Measurements from ENCODE around the gene C16orf92.
A peak's percentile ranks its signal among the peaks of the same experiment; 100 is the strongest.

C16orf92 gene

GRCh38 chr16:30063278-30063892, 40.4 kb downstream of the C16orf92 start:
- DNase-seq, result no peak

DNA sequence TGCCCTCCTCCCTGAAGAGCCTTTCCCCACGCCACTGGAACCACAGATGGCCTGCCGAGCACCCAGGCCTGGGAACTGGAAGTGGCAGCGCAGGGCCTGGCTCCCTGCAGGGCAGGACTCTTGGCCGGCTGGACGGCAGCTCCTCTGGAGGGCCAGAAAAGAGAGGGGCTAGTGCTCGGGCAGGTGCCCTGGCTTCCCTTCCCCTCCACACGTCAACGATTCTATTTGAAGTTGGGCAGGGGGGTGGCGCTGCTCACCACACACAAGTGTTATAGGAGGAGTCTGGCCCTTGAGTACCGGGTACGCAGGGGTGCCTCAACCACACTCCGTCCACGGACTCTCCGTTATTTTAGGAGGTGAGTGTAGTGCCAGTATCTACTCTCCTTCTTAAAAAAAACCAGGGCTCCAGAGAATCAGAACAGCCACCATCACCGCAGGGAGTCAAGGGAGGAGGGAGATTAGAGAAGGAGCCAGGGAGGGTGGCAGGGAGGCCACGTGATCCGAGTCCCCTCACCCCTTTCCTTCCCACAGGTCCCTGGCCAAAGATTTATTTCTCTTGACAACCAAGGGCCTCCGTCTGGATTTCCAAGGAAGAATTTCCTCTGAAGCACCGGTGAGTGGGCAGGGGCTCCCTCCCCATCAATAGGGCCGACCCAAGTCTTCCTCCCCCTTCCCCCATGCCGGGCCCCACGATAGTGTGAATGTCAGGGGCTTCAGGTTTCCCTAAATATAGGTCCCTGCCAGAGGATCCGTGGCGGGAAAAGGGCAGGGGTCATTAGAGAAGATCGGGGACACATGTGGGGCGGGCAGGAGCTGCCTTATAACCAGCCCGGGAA, 41.1 kb downstream of the C16orf92 start:
- DNase-seq, result peak; percentile 74

DNA sequence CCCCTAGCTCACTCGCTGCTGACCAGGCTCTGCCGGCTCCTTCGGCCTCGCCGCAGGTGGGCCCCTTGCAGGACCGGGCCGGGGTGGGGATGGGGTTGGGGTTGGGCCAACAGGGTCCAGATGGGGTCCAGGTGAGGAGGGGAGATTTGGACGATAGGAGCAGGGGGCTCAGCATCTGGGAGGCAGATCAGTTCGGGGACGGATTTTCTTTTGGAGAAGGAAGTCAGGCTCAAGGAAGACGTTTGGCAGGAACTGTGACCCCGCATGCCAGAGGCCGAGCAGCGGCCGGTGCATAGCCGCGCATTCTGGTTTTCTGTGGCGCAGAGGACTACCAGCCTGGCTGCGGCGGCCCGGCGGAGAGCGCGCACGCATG, 41.7 kb downstream of the C16orf92 start:
- no peak for DNase-seq

- peak; percentile 99 for DNase-seq
Observed at GRCh38 chr16:30065102-30065942, 42.3 kb downstream of the C16orf92 start, which contains the start of gene ALDOA. Gene ALDOA, plus strand, starts transcription at chr16:30065760. Its CDS starts 1,138 bp downstream, at chr16:30066898.

- DNase-seq, result no peak
Observed at GRCh38 chr16:30065943-30066760, 43.2 kb downstream of the C16orf92 start.

- DNase-seq, result no peak
Observed at GRCh38 chr16:30066761-30067583, 44.0 kb downstream of the C16orf92 start.

GRCh38 chr16:30067584-30067916, 44.6 kb downstream of the C16orf92 start:
- DNase-seq, result no peak

DNA sequence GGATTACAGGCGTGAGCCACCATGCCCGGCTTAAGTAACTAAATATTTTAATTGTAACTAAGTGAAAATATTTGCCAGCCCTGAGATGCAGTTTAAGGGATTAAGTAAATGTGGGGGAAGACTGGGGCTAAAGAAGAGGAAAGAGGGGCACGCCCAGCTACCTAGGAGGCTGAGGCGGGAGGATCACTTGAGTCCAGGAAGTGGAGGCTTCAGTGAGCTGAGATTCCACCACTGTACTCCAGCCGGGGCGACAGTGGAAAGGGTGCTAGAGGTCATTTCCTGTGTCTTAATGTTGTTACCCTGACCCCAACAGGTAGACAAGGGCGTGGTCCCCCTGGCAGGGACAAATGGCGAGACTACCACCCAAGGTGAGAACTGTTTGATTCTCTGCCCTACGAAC, 45.3 kb downstream of the C16orf92 start:
- no peak for DNase-seq

DNA sequence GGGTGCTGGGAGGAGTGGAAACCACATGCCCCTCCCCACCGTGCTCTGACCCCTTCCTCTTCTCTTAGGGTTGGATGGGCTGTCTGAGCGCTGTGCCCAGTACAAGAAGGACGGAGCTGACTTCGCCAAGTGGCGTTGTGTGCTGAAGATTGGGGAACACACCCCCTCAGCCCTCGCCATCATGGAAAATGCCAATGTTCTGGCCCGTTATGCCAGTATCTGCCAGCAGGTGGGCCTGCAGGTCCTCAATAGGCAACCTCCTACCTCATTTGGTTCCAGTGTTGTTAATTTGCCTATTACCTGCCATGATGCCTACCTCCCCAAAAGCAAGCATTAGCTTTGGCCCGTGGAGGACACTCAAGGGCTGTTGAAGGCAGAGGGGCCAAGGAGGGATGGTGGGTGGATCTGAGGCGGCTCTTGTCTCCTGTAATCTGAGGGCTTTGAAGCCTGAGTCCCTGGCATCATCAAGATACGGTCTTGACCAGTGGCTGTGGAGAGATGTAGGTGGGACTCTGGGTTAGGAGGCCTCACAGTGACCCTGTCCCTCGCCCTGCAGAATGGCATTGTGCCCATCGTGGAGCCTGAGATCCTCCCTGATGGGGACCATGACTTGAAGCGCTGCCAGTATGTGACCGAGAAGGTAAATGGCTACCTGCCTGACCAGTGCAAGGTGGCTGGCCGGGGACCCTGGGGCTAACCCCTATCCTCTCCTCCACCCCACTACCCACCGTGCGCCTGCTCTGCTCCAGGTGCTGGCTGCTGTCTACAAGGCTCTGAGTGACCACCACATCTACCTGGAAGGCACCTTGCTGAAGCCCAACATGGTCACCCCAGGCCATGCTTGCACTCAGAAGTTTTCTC, 46.0 kb downstream of the C16orf92 start:
- DNase-seq, result peak; percentile 17

DNA sequence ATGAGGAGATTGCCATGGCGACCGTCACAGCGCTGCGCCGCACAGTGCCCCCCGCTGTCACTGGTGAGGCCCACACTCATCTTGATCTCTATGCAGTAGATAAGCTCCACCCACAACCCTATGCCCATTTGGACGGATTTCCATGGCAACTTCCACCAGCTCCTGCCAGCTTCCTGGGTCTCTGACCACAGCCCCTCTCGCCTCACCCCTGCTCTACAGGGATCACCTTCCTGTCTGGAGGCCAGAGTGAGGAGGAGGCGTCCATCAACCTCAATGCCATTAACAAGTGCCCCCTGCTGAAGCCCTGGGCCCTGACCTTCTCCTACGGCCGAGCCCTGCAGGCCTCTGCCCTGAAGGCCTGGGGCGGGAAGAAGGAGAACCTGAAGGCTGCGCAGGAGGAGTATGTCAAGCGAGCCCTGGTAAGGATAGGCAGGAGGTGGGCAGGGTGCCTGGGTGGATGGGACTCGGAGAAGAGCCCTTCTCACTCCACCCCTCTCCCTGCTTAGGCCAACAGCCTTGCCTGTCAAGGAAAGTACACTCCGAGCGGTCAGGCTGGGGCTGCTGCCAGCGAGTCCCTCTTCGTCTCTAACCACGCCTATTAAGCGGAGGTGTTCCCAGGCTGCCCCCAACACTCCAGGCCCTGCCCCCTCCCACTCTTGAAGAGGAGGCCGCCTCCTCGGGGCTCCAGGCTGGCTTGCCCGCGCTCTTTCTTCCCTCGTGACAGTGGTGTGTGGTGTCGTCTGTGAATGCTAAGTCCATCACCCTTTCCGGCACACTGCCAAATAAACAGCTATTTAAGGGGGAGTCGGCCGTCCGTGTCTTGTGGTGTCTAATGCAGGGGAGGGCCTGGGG, 46.8 kb downstream of the C16orf92 start:
- no peak for DNase-seq

DNA sequence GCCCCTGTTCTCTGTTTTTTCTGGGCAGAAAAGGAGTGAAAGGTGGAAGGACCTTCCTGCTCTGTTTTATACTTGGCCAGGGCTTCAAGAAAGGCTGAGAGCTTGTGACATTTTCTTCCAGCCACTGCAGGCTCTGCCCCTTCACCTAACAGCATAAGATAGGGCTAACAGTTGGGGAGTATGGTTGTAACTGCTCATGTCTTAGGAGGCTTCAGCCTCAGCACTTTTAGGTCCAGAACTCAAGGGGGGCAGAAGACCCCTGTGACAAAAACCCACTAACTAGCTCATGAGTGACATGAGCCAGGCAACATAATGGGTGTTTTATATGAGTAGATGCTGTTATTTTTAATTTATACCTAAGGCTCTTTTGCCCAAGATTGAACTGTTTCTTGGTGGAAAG, 47.5 kb downstream of the C16orf92 start:
- DNase-seq, result no peak
